Neural cell (in vitro differentiated cells): ENCODE data around the gene RPRD1A. TPM values are rescaled to one million over a fixed set of nuclear protein-coding genes. Genes with fewer than 3 reads are reported as not detected.

Source experiments
- H2AFZ ChIP-seq: fragments of 200-600, 300-800 bp; sonication (generic), shearing (Covaris generic); 2 replicates; pipeline ENCODE4 v1.6.0; 2014; ENCODE audit warnings: low read depth, mild to moderate bottlenecking, antibody characterized with exemption, low read length, moderate library complexity
- H3F3A ChIP-seq: fragments of 200-600 bp; shearing (Covaris generic); 2 replicates; pipeline ENCODE4 v1.6.1; 2016; ENCODE audit warnings: mild to moderate bottlenecking, moderate library complexity, mixed read lengths, antibody characterized with exemption, low read length; ENCODE audit not compliant: insufficient read depth, poor library complexity, severe bottlenecking
- H3K27ac ChIP-seq: fragments of 200-600, 300-800 bp; sonication (generic), shearing (Covaris generic); 2 replicates; pipeline ENCODE4 v1.5.1; 2014; ENCODE audit warnings: mild to moderate bottlenecking, low read length, moderate library complexity
- H3K27me3 ChIP-seq: fragments of 300-800, 200-600 bp; sonication (generic), shearing (Covaris generic); 2 replicates; pipeline ENCODE4 v1.6.0; 2014; ENCODE audit warnings: mild to moderate bottlenecking, low read depth, low read length, moderate library complexity; ENCODE audit not compliant: insufficient read depth
- H3K36me3 ChIP-seq: fragments of 300-800, 200-600 bp; sonication (generic), shearing (Covaris generic); 2 replicates; pipeline ENCODE4 v1.5.1; 2014; ENCODE audit warnings: mild to moderate bottlenecking, antibody characterized with exemption, low read length, moderate library complexity; ENCODE audit not compliant: insufficient read depth
- H3K4me2 ChIP-seq: fragments of 300-800, 200-600 bp; sonication (generic), shearing (Covaris generic); 2 replicates; pipeline ENCODE4 v1.6.0; 2014; ENCODE audit warnings: mild to moderate bottlenecking, low read length
- H3K4me3 ChIP-seq: fragments of 300-800, 200-600 bp; sonication (generic), shearing (Covaris generic); 2 replicates; pipeline ENCODE4 v1.5.1; 2014; ENCODE audit warnings: mild to moderate bottlenecking, low read length, moderate library complexity
- H3K79me2 ChIP-seq: fragments of 200-600 bp; shearing (Covaris generic); replicated peaks from 2 replicates; pipeline ENCODE4 v1.6.0; 2014; ENCODE audit warnings: mild to moderate bottlenecking, low read length, moderate library complexity; ENCODE audit not compliant: insufficient read depth
- H3K9ac ChIP-seq: fragments of 300-800, 200-600 bp; sonication (generic), shearing (Covaris generic); 2 replicates; pipeline ENCODE4 v1.6.1; 2016; ENCODE audit warnings: mild to moderate bottlenecking, low read length, mixed read lengths
- H3K9me2 ChIP-seq: fragments of 200-600 bp; shearing (Covaris generic); 2 replicates; pipeline ENCODE4 v1.6.1; 2016; ENCODE audit warnings: mild to moderate bottlenecking, low read length, mixed read lengths; ENCODE audit not compliant: insufficient read depth
- H3K9me3 ChIP-seq: fragments of 200-600, 300-800 bp; sonication (generic), shearing (Covaris generic); 2 replicates; pipeline ENCODE4 v1.6.1; 2016; ENCODE audit warnings: mild to moderate bottlenecking, mixed run types, low read length, moderate library complexity, mixed read lengths
- H4K20me1 ChIP-seq: fragments of 200-600 bp; shearing (Covaris generic); 2 replicates; pipeline ENCODE4 v1.6.1; 2016; ENCODE audit warnings: mild to moderate bottlenecking, mixed run types; ENCODE audit not compliant: insufficient read depth
- EP300 ChIP-seq: fragments of 450-650 bp; conservative IDR thresholded peaks from 2 replicates; pipeline ENCODE4 v1.6.1; 2014; ENCODE audit warnings: antibody characterized with exemption, mild to moderate bottlenecking, moderate library complexity; ENCODE audit not compliant: poor library complexity, severe bottlenecking
- EZH2 ChIP-seq: fragments of 200-600, 300-800 bp; shearing (Covaris generic), sonication (generic); IDR thresholded peaks from 2 replicates; pipeline ENCODE4 v1.6.1; 2014; ENCODE audit warnings: antibody characterized with exemption, low read length, borderline replicate concordance, mild to moderate bottlenecking; ENCODE audit not compliant: insufficient read depth, poor library complexity, severe bottlenecking
- MXI1 ChIP-seq: fragments of 450-650 bp; conservative IDR thresholded peaks from 2 replicates; pipeline ENCODE4 v1.6.1; 2014; ENCODE audit warnings: antibody characterized with exemption, mild to moderate bottlenecking; ENCODE audit not compliant: poor library complexity, severe bottlenecking
- POLR2AphosphoS5 ChIP-seq: IDR thresholded peaks from 2 replicates; pipeline ENCODE4 v1.6.1; 2012
- RAD21 ChIP-seq: fragments of 450-650 bp; conservative IDR thresholded peaks from 2 replicates; pipeline ENCODE4 v1.6.1; 2014; ENCODE audit warnings: antibody characterized with exemption, mild to moderate bottlenecking, moderate library complexity
- SMC3 ChIP-seq: fragments of 450-650 bp; conservative IDR thresholded peaks from 2 replicates; pipeline ENCODE4 v1.6.1; 2014; ENCODE audit warnings: antibody characterized with exemption, mild to moderate bottlenecking, moderate library complexity; ENCODE audit not compliant: poor library complexity
- TAF1 ChIP-seq: IDR thresholded peaks from 2 replicates; pipeline ENCODE4 v1.6.1; 2012; ENCODE audit warnings: low read depth
- polyA plus RNA-seq: library from polyadenylated mRNA; depleted of rRNA; stranded (reverse); fragments of >200 nt; gene quantifications from 2 replicates; pipeline ENCODE4 v1.2.3, GENCODE V29; 2014
- TF ChIP-seq, protein P1 (sequence below): fragments of 450-650 bp; IDR thresholded peaks from 2 replicates; pipeline ENCODE4 v1.5.1; 2014; ENCODE audit warnings: antibody characterized with exemption, mild to moderate bottlenecking, moderate library complexity; ENCODE audit not compliant: poor library complexity, severe bottlenecking
- TF ChIP-seq, protein P2 (sequence below): IDR thresholded peaks from 2 replicates; pipeline ENCODE4 v1.6.1; 2012; ENCODE audit warnings: borderline replicate concordance

The RPRD1A gene
- polyA plus RNA-seq, 1 donor from 2014 or later: 129 TPM

GRCh38 chr18:36104749-36105148 lies 37.4 kb upstream of the RPRD1A start:
- TF ChIP-seq POLR2AphosphoS5: no peak
- TF ChIP-seq, protein P1, sequence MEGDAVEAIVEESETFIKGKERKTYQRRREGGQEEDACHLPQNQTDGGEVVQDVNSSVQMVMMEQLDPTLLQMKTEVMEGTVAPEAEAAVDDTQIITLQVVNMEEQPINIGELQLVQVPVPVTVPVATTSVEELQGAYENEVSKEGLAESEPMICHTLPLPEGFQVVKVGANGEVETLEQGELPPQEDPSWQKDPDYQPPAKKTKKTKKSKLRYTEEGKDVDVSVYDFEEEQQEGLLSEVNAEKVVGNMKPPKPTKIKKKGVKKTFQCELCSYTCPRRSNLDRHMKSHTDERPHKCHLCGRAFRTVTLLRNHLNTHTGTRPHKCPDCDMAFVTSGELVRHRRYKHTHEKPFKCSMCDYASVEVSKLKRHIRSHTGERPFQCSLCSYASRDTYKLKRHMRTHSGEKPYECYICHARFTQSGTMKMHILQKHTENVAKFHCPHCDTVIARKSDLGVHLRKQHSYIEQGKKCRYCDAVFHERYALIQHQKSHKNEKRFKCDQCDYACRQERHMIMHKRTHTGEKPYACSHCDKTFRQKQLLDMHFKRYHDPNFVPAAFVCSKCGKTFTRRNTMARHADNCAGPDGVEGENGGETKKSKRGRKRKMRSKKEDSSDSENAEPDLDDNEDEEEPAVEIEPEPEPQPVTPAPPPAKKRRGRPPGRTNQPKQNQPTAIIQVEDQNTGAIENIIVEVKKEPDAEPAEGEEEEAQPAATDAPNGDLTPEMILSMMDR: no peak
- TF ChIP-seq MXI1: no peak
- no peak for TF ChIP-seq RAD21
- TF ChIP-seq, protein P2, sequence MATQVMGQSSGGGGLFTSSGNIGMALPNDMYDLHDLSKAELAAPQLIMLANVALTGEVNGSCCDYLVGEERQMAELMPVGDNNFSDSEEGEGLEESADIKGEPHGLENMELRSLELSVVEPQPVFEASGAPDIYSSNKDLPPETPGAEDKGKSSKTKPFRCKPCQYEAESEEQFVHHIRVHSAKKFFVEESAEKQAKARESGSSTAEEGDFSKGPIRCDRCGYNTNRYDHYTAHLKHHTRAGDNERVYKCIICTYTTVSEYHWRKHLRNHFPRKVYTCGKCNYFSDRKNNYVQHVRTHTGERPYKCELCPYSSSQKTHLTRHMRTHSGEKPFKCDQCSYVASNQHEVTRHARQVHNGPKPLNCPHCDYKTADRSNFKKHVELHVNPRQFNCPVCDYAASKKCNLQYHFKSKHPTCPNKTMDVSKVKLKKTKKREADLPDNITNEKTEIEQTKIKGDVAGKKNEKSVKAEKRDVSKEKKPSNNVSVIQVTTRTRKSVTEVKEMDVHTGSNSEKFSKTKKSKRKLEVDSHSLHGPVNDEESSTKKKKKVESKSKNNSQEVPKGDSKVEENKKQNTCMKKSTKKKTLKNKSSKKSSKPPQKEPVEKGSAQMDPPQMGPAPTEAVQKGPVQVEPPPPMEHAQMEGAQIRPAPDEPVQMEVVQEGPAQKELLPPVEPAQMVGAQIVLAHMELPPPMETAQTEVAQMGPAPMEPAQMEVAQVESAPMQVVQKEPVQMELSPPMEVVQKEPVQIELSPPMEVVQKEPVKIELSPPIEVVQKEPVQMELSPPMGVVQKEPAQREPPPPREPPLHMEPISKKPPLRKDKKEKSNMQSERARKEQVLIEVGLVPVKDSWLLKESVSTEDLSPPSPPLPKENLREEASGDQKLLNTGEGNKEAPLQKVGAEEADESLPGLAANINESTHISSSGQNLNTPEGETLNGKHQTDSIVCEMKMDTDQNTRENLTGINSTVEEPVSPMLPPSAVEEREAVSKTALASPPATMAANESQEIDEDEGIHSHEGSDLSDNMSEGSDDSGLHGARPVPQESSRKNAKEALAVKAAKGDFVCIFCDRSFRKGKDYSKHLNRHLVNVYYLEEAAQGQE: no peak
- TF ChIP-seq TAF1: no peak
- no peak for TF ChIP-seq SMC3
- TF ChIP-seq EP300: no peak
- no peak for TF ChIP-seq EZH2
- H3K79me2 ChIP-seq: no peaks in the 10 kb centered on the region
- no peaks in the 10 kb centered on the region for H4K20me1 ChIP-seq
- H3K4me3 ChIP-seq: no peak overlapping the region
- no peaks in the 10 kb centered on the region for H3K9me3 ChIP-seq
- no peak overlapping the region for H2AFZ ChIP-seq
- no peaks in the 10 kb centered on the region for H3K9me2 ChIP-seq
- H3K36me3 ChIP-seq: peaks cover 3% of the 10 kb centered on the region
- no peak overlapping the region for H3K27ac ChIP-seq
- H3K4me2 ChIP-seq: no peak overlapping the region
- no peaks in the 10 kb centered on the region for H3F3A ChIP-seq
- no peaks in the 10 kb centered on the region for H3K27me3 ChIP-seq
- H3K9ac ChIP-seq: no peak overlapping the region

- H2AFZ ChIP-seq: no peak overlapping the region
- TF ChIP-seq MXI1 (no peak), RAD21 (no peak), POLR2AphosphoS5 (no peak), SMC3 (no peak), TAF1 (no peak), EZH2 (no peak), EP300 (no peak)
- TF ChIP-seq, protein P1: no peak
- TF ChIP-seq, protein P2: no peak
- no peaks in the 10 kb centered on the region for H3K36me3 ChIP-seq
Observed at GRCh38 chr18:36101943-36102342, 34.6 kb upstream of the RPRD1A start.

More at GRCh38 chr18:36101943-36102342, 34.6 kb upstream of the RPRD1A start:
- Histone ChIP-seq H3K9ac (no peak overlapping the region), H4K20me1 (no peaks in the 10 kb centered on the region), H3K27ac (no peak overlapping the region), H3K79me2 (no peaks in the 10 kb centered on the region), H3F3A (no peaks in the 10 kb centered on the region), H3K4me3 (no peak overlapping the region), H3K9me3 (no peaks in the 10 kb centered on the region), H3K27me3 (no peaks in the 10 kb centered on the region), H3K4me2 (no peak overlapping the region), H3K9me2 (no peaks in the 10 kb centered on the region)
